Amniotic epithelial cell (primary cell): ENCODE results near the gene LDB2.

Experiments used
- DNase-seq: peaks from one replicate; pipeline ENCODE4 v3.0.0-alpha.2; 2010; ENCODE audit warnings: low read depth

The LDB2 gene

DNA sequence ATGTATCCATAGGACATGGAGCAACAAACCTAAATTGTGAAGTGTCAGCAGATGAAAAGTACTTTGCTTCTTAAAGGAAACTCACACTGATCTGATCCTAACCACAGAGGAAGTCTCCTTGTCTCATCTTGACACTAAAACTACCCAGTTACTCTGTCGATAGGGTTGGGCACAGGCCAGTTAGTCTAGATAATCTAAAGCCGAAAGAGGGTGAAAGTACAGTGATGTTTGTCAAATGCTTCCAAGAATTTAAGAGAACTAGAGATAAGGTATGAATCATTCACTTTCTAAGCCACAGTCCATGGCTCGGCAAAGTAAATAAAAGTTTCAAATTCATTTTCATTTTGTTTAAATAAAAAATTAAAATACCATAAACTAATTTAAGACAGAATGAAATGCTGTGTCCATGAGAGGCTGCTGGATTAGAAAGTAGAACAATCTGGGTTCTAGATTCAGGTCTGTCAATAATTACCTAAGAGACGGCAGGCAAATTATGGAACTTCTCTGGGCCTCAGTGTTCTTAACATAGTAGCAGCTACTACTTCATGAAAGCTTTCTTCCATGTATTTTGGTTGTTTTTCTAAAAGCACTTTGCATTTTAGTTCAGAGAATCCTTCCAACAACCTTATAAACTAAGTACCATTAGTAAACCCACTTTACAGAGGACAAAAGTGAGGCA is 176.7 kb downstream of the LDB2 start:
- DNase-seq = peak; percentile 90

DNA sequence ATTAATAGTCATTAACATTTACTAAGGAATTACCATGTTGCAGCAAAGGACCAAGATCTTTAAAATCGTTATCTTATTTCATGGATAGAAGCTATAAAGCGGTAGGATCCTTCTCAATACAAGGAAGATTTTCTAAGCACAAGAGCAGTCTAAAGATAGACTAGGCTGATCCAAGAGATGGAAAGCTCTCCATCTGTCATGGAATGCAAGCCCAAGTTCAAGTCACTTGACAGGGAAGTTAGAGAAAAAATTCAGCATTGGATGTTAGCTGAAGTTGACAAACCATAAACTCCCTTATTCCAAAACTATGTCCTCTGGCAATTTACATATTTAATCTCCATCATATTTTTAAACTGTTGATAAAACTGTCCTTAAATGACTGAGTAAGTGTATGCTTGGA is 177.7 kb downstream of the LDB2 start:
- no peak for DNase-seq

DNA sequence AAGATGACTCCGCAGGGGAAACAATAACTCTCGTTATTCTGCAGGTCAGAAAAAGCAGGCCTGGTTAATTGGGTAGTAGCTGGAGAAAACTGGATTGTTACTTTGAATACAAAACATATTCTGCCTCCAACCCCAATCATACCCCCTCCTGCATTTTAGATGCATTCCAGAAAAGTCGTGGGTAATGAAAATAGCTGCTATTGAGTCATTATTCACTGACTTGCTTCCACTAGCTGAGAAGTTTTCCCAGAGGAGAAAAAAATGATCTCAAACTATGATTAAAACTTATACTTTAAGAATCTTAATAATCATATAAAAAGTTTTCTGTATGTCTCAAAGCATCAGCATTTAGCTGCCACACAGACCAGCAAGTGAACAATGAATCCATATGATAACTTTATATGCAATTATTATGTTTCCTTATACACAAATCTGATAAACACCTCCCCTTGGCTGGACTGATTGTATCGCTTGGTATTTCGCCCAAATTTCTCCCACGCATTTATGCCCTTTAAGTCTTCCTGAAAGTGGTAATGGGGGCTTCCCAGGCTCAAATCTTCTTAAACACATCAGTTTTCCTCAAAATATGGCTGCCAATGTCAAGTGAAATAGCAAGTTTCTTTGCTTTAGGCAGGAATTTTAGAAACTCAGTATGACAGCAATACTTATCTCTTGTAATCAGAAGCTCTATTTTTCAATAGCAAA is 181.0 kb downstream of the LDB2 start:
- no peak for DNase-seq

DNA sequence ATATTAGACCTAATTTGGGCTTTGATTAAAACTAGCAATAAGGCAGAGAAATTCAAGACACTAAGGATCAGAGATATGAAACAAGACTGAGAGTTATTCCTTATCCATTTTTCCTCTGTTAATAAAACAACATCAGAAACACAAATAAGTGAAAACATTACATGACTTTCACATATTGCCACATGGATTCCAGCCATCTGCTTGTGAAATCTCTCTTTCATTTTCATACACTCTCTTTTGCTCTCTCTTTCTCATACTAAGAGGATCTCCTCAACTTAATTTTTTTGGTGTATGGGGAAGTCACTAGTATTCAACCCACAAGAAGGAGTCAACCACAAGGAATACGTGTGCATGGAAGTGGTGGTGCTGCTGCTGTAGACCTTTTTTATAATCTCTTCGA is 183.0 kb downstream of the LDB2 start:
- DNase-seq = no peak

DNA sequence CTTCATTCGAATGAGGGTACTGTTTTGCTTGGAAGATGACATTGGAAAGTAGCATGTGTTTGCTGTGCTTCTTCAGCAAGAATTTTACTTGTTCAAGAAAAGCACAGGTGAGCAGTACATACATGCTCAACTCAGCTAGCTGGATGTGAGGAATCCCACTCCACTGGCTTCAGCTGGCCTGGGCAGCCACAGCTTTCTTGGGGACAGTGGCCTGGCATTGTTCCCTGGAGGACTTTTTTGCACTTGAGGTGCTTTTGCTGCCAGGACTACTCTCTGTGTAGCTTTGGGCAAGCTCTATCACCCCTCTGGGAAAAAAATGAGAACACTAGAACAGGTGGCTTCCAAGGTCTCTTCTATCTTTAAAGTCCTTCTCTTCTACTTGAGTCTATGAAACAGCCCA is 184.3 kb downstream of the LDB2 start:
- no peak for DNase-seq

DNA sequence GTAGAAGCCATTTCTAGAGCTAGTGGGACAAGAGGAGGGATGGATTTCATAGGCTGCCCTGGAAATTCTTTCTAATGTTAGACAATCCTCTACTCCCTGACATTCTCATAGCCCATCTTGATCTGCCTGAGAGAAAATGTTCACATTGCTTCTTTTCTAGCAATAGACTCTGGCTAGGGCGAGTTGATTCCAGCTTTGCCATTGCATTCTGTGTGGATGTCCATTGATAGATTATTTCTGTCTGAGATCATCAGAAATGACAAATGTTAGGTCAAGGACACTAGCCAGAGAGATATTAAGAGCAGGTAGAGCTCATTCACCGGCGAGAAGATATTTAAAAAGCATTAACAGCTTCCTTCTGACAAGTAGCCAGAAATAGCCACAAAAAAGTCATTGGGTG is 184.7 kb downstream of the LDB2 start:
- no peak for DNase-seq

- no peak for DNase-seq
These were observed 185.2 kb downstream of the LDB2 start for GRCh38 chr4:16713271-16713670.

DNA sequence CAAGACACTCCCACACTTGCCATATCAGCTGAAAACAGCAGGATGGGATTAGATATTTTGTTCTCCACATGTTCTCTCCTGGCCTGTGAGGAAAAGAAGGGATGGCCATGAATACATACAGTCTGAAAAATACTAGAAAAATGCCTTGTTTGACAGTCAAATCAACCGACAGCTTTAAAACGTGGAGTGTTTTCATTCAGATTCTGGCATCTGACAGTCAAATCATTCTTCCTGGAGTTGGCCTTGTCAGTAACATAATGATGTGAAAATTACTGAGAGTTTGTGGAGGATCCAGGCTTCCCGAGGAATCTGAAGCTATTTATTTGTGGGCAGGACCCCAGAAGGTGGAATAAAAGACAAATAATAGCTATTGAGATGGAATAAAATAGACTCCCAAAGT is 188.2 kb downstream of the LDB2 start:
- no peak for DNase-seq

DNA sequence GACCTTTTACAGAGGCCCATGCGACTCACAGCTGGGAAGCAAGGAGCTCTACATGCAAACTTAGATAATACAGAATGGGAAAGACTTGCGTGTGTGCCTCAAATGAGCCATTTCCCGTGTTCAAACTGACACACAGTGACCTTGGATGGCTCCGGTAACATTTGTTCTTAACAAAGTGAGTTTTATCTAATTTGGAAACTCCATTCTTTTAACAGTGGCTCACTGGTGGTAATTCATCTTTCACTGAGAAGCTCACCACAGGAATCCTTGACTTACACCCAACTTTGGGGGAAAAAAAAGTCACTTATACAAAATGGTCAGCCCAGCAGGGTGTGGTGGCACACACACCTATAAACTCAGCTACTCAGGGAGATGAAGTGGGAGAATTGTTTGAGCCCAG is 190.6 kb downstream of the LDB2 start:
- DNase-seq = peak; percentile 41

- no peak for DNase-seq
These were observed 192.2 kb downstream of the LDB2 start for GRCh38 chr4:16706251-16706650.

DNA sequence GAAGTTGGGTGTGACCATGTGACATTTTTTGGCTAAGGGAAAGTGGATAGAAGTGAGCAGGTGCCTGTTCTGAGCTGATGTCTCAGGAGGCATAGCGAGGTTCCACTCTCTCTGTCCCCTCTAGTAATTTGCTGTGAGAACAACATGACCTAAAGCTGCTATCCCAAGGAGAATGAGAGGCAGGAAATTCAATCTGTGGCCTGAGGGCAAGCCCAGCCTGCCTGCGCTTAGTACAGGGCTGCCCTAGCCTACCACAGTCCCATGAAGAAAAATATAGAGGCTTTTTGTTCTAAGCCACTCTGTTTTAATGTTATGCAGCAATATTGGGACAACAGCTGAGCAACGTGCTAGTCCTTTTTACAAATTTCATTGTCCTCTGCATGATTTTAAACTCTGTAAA is 193.1 kb downstream of the LDB2 start:
- no peak for DNase-seq

DNA sequence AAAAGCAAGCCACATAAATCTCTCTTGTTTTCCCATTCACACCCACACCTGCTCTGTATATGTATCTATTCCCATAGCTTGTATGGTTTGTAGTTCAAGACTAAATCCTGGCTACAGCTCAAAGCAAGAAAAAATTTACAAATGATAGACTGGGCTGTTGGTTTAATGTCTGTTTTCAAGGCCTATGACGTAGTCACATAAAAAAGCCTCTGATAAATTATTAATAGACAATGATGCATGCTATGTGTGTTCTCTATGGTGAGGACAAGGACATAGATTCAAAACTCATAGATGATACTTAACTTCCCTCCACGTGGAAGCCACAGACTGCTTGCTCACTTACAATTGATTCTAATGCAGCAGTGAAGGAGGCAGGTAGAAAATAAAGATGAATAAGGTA is 194.0 kb downstream of the LDB2 start:
- DNase-seq = no peak

GRCh38 chr4:16695896-16696295 is 202.5 kb downstream of the LDB2 start:
- DNase-seq = no peak

DNA sequence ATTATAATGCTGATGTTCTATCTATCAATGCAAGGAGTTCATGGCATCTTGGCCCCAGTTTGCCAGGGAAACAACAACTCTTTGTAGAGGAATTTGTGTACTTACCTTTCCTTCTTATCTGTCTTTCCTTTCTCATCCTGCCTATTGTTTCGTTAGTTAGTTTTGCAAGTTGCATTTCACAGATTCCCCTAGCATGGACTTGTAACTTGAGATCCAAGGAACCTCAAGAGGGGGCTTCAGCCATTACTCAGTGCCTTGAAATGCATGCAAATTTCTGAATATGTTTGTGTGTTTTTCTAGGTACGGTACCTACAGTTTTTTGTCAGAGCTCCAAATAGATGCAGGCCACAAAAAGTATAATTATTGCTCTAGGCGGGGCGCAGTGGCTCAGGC is 203.6 kb downstream of the LDB2 start:
- DNase-seq = no peak

- no peak for DNase-seq
These were observed 204.1 kb downstream of the LDB2 start for GRCh38 chr4:16694173-16694883.

DNA sequence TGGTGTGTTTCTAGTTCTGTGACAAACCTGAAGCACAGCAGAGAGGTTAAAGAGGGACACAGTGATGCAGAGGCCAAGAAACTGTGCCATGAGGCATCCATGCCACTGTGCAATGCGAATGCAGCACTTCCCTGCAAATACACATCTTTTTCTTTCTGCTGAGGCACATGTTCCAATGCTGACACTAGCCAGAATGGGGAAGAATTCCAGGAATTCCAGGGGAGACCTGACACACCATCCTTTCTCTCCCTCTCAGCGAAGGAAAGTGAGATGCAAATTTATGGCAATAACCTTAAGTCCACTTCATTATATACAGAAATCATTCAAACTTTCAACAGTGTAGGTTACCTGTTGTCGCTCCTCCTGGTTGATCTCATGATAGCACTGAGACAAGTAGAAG is 204.8 kb downstream of the LDB2 start:
- no peak for DNase-seq

GRCh38 chr4:16692961-16693506 is 205.4 kb downstream of the LDB2 start:
- DNase-seq = no peak

DNA sequence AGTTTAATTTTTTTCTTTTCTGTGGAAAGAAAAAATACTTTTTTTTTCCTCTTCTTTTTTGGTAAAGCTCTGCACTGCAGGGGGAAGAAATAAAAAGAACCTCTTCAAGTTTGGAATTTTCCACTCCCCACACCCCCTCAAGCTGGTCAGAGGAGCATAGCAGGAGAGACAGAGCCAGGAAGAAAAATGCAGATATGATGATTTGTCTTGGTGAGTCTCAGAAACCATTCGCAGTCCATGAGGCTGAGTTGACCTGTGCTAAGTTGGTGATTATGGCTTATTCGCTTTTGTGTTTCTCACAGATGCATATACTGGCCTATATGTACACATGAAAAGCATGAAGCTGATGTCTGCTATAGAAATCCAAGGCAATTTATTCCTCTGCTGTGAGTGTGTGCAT is 205.9 kb downstream of the LDB2 start:
- DNase-seq = no peak

- DNase-seq = no peak
These were observed 206.4 kb downstream of the LDB2 start for GRCh38 chr4:16692046-16692445.

DNA sequence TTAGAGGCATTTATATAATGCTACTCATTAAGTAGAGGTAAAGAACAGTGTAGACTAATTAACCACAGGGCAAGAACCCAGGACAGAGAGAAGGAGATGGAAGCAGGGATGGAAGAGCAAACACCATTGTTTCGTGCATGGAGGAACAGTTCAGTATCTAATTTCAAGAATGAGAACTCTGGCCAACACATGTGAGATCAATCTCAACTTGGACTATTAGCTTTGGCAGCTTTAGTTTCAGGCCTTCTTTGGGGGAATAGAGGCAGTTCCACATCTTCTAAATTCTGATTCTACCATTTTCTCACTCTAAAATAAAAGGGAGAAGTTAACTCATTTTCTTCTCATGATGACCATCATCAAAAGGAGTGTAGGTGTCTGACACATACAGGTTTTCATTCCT is 207.0 kb downstream of the LDB2 start:
- DNase-seq = no peak

DNA sequence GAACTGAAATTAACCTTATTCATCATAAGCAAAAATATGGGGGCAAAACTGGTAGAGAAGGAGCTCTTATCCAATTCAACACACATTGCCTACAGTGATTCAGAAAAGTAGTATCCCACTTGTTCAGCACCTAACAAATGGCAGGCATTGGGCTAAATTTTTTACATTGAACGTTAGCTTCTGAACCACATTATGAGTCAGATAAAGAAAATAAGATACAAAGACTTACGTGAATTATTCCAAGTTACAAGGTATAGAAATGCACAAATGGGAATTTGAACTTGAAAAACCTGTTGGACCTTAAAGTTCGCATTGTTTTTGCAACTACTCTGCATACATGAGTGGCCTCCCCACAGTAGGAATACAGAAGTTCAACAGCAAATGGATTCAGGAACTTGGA is 210.6 kb downstream of the LDB2 start:
- DNase-seq = no peak

- no peak for DNase-seq
These were observed 211.4 kb downstream of the LDB2 start for GRCh38 chr4:16687011-16687410.

GRCh38 chr4:16686195-16686594 is 212.2 kb downstream of the LDB2 start:
- peak; percentile 77 for DNase-seq
